Activated CD8-positive, alpha-beta T cell treated with anti-CD3 and anti-CD28 coated beads, Interleukin-2, amount 10 ng/mL, durations not matched to agents 7 days and 5 days (primary cell): ENCODE data around the gene PGAP1. TPM values are rescaled to one million over a fixed set of nuclear protein-coding genes. Genes with fewer than 3 reads are reported as not detected.
"Not testable (repeated sequence)": the region's sequence is repeated elsewhere in the genome, so short reads cannot be mapped to it uniquely, and the experiment has no call there.

ENCODE experiments used
- ATAC-seq: fragments of 150-1000 bp; cut with Tn5 transposase; one replicate; pipeline ENCODE4 v1.10.0; 2021; ENCODE audit warnings: moderate library complexity
- CTCF ChIA-PET: fragments of 350-600 bp; sonication (Branson Sonifier 250); formaldehyde crosslinking; loops from one replicate; lab custom pipeline; 2021; ENCODE audit warnings: antibody characterized with exemption; lab: Charles Lee
- POLR2A ChIA-PET: fragments of 350-600 bp; sonication (Branson Sonifier 250); formaldehyde crosslinking; loops from one replicate; lab custom pipeline; 2021; ENCODE audit warnings: antibody characterized with exemption; lab: Charles Lee
- DNase-seq: peaks from one replicate; pipeline ENCODE4 v3.0.0-alpha.2; 2020
- H3K27ac Mint-ChIP-seq: one replicate; pipeline ENCODE4 v1.8.0; 2021; ENCODE audit warnings: mild to moderate bottlenecking, mixed read lengths
- H3K27me3 Mint-ChIP-seq: one replicate; pipeline ENCODE4 v1.8.0; 2021; ENCODE audit warnings: low read depth, mixed read lengths
- H3K36me3 Mint-ChIP-seq: one replicate; pipeline ENCODE4 v1.8.0; 2021; ENCODE audit warnings: low read depth, mixed read lengths
- H3K4me1 Mint-ChIP-seq: one replicate; pipeline ENCODE4 v1.8.0; 2021; ENCODE audit warnings: low read depth, mixed read lengths
- H3K4me3 Mint-ChIP-seq: one replicate; pipeline ENCODE4 v1.8.0; 2021; ENCODE audit warnings: mild to moderate bottlenecking, mixed read lengths
- H3K9me3 Mint-ChIP-seq: one replicate; pipeline ENCODE4 v1.8.0; 2022; ENCODE audit warnings: mixed read lengths; ENCODE audit not compliant: insufficient read depth
- total RNA-seq, 2 experiments: library from RNA; stranded (reverse); gene quantifications; one replicate each; pipeline ENCODE4 v1.2.3, GENCODE V29; 2021

The PGAP1 gene
- total RNA-seq, 2 experiments from 2014 or later, result 33.9 to 39.5 TPM

GRCh38 chr2:196924051-196924450, 2.5 kb downstream of the PGAP1 start:
- Mint-ChIP-seq H3K27me3 (no peaks in the 10 kb centered on the region), H3K4me1 (peaks cover 51% of the 10 kb centered on the region), H3K36me3 (peaks cover 39% of the 10 kb centered on the region), H3K27ac (no peak overlapping the region), H3K9me3 (no peaks in the 10 kb centered on the region), H3K4me3 (peak overlapping the region; percentile 93)
- CTCF ChIA-PET, result interaction anchor here (1.9 kb wide), 1 partner anchor 9 kb away, joined by 13 read pairs; no protein-coding TSS in a partner anchor
- DNase-seq (no peak), ATAC-seq (no peak)
- POLR2A ChIA-PET, result interaction anchor here (7.6 kb wide), 1 partner anchor 8 kb away, joined by 100 read pairs; no protein-coding TSS in a partner anchor

GRCh38 chr2:196918927-196919326, 7.6 kb downstream of the PGAP1 start:
- ChIA-PET POLR2A (interaction anchor here (0.7 to 6.2 kb wide), 2 partner anchors 9 to 33 kb away, joined by 3 to 100 read pairs; partner anchors contain the start of gene PGAP1), CTCF (interaction anchor here (1.0 kb wide), 1 partner anchor 9 kb away, joined by 4 read pairs; no protein-coding TSS in a partner anchor)
- no peaks in the 10 kb centered on the region for H3K27me3 Mint-ChIP-seq
- no peak overlapping the region for H3K4me3 Mint-ChIP-seq
- ATAC-seq, result no peak
- H3K9me3 Mint-ChIP-seq, result peaks cover 11% of the 10 kb centered on the region
- peaks cover 66% of the 10 kb centered on the region for H3K4me1 Mint-ChIP-seq
- DNase-seq, result no peak
- peak overlapping the region; percentile 22 for H3K27ac Mint-ChIP-seq
- H3K36me3 Mint-ChIP-seq, result peaks cover 73% of the 10 kb centered on the region

- H3K4me3 Mint-ChIP-seq, result no peak overlapping the region
- no peak for ATAC-seq
- CTCF ChIA-PET, result no interaction called here
- H3K27me3 Mint-ChIP-seq, result no peaks in the 10 kb centered on the region
- H3K9me3 Mint-ChIP-seq, result peaks cover 11% of the 10 kb centered on the region
- H3K27ac Mint-ChIP-seq, result no peak overlapping the region
- H3K4me1 Mint-ChIP-seq, result peaks cover 64% of the 10 kb centered on the region
- no peak for DNase-seq
- H3K36me3 Mint-ChIP-seq, result peaks cover 77% of the 10 kb centered on the region
- POLR2A ChIA-PET, result interaction anchor here (6.2 kb wide), 1 partner anchor 10 kb away, joined by 100 read pairs; the partner anchor contains the start of gene PGAP1
Measured at GRCh38 chr2:196917802-196918201, 8.7 kb downstream of the PGAP1 start.

- Mint-ChIP-seq H3K27me3 (no peaks in the 10 kb centered on the region), H3K4me3 (peak overlapping the region; percentile 63), H3K27ac (peak overlapping the region; percentile 93), H3K9me3 (peaks cover 18% of the 10 kb centered on the region), H3K36me3 (peaks cover 78% of the 10 kb centered on the region), H3K4me1 (peaks cover 55% of the 10 kb centered on the region)
- ChIA-PET POLR2A (interaction anchor here (0.7 to 6.2 kb wide), 4 partner anchors 12 to 519 kb away, joined by 3 to 100 read pairs (median 6); partner anchors contain the start of genes GTF3C3, PGAP1 and SF3B1), CTCF (interaction anchor here (1.1 to 2.0 kb wide), 3 partner anchors 9 to 39 kb away, joined by 3 to 13 read pairs (median 4); no protein-coding TSS in a partner anchor)
- ATAC-seq, result peak; percentile 70
- peak; percentile 33 for DNase-seq
Measured at GRCh38 chr2:196915507-196916189, 10.9 kb downstream of the PGAP1 start.

- Mint-ChIP-seq H3K4me1 (peaks cover 52% of the 10 kb centered on the region), H3K27ac (peak overlapping the region; percentile 93), H3K36me3 (peaks cover 75% of the 10 kb centered on the region), H3K27me3 (no peaks in the 10 kb centered on the region), H3K9me3 (peaks cover 18% of the 10 kb centered on the region), H3K4me3 (peak overlapping the region; percentile 63)
- ChIA-PET POLR2A (interaction anchor here (1.4 to 6.2 kb wide), 3 partner anchors 12 to 520 kb away, joined by 6 to 100 read pairs (median 7); partner anchors contain the start of genes GTF3C3, PGAP1 and SF3B1), CTCF (interaction anchor here (1.2 to 2.0 kb wide), 2 partner anchors 10 to 38 kb away, joined by 3 to 13 read pairs; no protein-coding TSS in a partner anchor)
- ATAC-seq, result peak; percentile 98
- peak; percentile 62 for DNase-seq
Measured at GRCh38 chr2:196914867-196915460, 11.5 kb downstream of the PGAP1 start.

DNA sequence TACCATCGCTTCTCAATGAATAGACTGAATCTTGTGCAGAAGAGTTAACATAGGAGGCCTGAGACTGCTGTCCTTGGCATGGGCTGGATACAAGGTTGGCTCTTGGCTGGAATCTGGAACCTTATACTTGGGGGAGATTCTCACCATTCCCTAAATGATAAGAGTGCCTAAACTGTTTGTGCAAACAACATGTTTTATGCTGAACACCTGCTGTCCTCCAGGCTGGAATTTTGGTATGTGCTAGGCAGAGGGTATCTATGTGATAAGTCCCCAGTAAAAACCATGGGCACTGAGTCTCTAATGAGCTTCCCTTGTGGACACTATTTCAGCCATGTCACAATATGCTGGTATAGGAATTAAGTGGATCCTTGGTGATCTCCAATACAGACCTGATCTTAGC, 12.8 kb downstream of the PGAP1 start:
- ChIA-PET POLR2A (interaction anchor here (6.2 kb wide), 1 partner anchor 14 kb away, joined by 100 read pairs; the partner anchor contains the start of gene PGAP1), CTCF (no interaction called here)
- DNase-seq (no peak), ATAC-seq (no peak)
- Mint-ChIP-seq H3K4me1 (peaks cover 41% of the 10 kb centered on the region), H3K27ac (peak overlapping the region; percentile 89), H3K36me3 (peaks cover 63% of the 10 kb centered on the region), H3K27me3 (no peaks in the 10 kb centered on the region), H3K4me3 (no peak overlapping the region), H3K9me3 (peaks cover 18% of the 10 kb centered on the region)

- CTCF ChIA-PET, POLR2A ChIA-PET, H3K27me3 Mint-ChIP-seq, H3K27ac Mint-ChIP-seq, DNase-seq, H3K4me3 Mint-ChIP-seq, H3K9me3 Mint-ChIP-seq, ATAC-seq, H3K4me1 Mint-ChIP-seq: not testable (repeated sequence)
- H3K36me3 Mint-ChIP-seq, result peaks cover 33% of the 10 kb centered on the region
Measured at GRCh38 chr2:196905365-196905764, 21.1 kb downstream of the PGAP1 start.

- CTCF ChIA-PET, result interaction anchor here (1.0 kb wide), 1 partner anchor 173 kb away, joined by 3 read pairs; no protein-coding TSS in a partner anchor
- POLR2A ChIA-PET, result interaction anchor here (0.6 kb wide), 1 partner anchor 10 kb away, joined by 3 read pairs; no protein-coding TSS in a partner anchor
- no peak overlapping the region for H3K4me3 Mint-ChIP-seq
- H3K9me3 Mint-ChIP-seq, result no peaks in the 10 kb centered on the region
- H3K27ac Mint-ChIP-seq, result no peak overlapping the region
- ATAC-seq, result no peak
- no peaks in the 10 kb centered on the region for H3K27me3 Mint-ChIP-seq
- peaks cover 3% of the 10 kb centered on the region for H3K4me1 Mint-ChIP-seq
- DNase-seq, result no peak
- peaks cover 52% of the 10 kb centered on the region for H3K36me3 Mint-ChIP-seq
Measured at GRCh38 chr2:196902828-196903227, 23.7 kb downstream of the PGAP1 start.

DNA sequence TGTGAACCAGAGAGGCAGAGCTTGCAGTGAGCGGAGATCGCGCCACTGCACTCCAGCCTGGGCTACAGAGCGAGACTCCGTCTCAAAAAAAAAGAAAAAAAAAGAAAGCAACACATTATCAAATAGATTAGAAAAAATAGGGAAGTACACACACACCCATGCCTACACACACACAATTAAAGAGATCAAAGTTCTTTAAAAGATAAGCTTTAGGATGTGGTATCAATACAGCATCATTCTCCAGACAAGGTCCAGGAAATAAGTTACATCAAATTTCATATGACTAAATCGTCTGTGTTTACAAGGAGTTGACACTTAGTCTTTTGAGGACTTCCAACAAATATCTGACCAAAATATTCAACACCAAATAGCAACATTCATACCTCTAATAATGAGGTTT, 25.7 kb downstream of the PGAP1 start:
- POLR2A ChIA-PET, result interaction anchor here (1.1 kb wide), 1 partner anchor 25 kb away, joined by 3 read pairs; the partner anchor contains the start of gene PGAP1
- ATAC-seq (no peak), DNase-seq (no peak)
- no peak overlapping the region for H3K27ac Mint-ChIP-seq
- H3K4me1 Mint-ChIP-seq, result peaks cover 3% of the 10 kb centered on the region
- H3K9me3 Mint-ChIP-seq, result no peaks in the 10 kb centered on the region
- CTCF ChIA-PET, result interaction anchor here (1.5 kb wide), 1 partner anchor 11 kb away, joined by 4 read pairs; no protein-coding TSS in a partner anchor
- H3K27me3 Mint-ChIP-seq, result no peaks in the 10 kb centered on the region
- H3K4me3 Mint-ChIP-seq, result no peak overlapping the region
- H3K36me3 Mint-ChIP-seq, result peaks cover 65% of the 10 kb centered on the region

GRCh38 chr2:196899976-196900375, 26.5 kb downstream of the PGAP1 start:
- POLR2A ChIA-PET, result no interaction called here
- Mint-ChIP-seq H3K27ac (no peak overlapping the region), H3K27me3 (no peaks in the 10 kb centered on the region), H3K9me3 (no peaks in the 10 kb centered on the region), H3K36me3 (peaks cover 69% of the 10 kb centered on the region), H3K4me1 (no peaks in the 10 kb centered on the region), H3K4me3 (no peak overlapping the region)
- DNase-seq (no peak), ATAC-seq (no peak)
- CTCF ChIA-PET, result no interaction called here

DNA sequence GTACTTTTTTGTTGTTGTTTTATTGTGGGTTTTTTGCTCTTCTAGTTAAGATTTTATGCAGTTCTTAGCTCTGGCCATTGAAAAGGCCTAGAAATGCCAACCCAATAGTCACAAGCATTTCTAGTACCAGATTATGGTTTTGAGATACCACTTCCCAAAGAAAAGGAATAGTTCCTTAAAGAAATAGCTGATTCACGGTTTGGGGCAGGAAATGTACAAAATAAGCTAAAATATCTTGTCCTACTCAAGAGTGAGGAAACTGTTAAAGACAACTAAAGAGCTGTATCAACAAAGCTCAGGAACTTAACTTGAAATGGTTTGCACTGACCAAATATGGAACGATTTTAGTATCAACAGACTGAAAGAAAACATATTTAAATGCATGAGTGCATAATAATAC, 35.4 kb downstream of the PGAP1 start:
- H3K36me3 Mint-ChIP-seq, result peaks cover 61% of the 10 kb centered on the region
- ChIA-PET POLR2A (interaction anchor here (0.6 kb wide), 1 partner anchor 626 kb away, joined by 3 read pairs; no protein-coding TSS in a partner anchor), CTCF (interaction anchor here (0.9 to 1.5 kb wide), 4 partner anchors 10 to 222 kb away, joined by 3 to 4 read pairs (median 3); no protein-coding TSS in a partner anchor)
- DNase-seq, result no peak
- ATAC-seq, result no peak
- H3K9me3 Mint-ChIP-seq, result no peaks in the 10 kb centered on the region
- peaks cover 3% of the 10 kb centered on the region for H3K4me1 Mint-ChIP-seq
- no peak overlapping the region for H3K27ac Mint-ChIP-seq
- no peak overlapping the region for H3K4me3 Mint-ChIP-seq
- H3K27me3 Mint-ChIP-seq, result no peaks in the 10 kb centered on the region
